Pancreas (tissue), 10 donors: ENCODE results near the gene COMMD3. TPM values are rescaled to one million over a fixed set of nuclear protein-coding genes. Genes with fewer than 3 reads are reported as not detected.
A peak's percentile ranks its signal among the peaks of the same experiment; 100 is the strongest.

Experiments used
- ATAC-seq, 4 donors: fragments of 200-7000 bp; cut with Tn5 transposase; one replicate each; pipeline versions ENCODE4 v1.8.0 to v1.9.1; 2020; ENCODE audit warnings: mild to moderate bottlenecking in 4 of 4, moderate library complexity in 4 of 4
- DNase-seq, 6 donors: peaks; one replicate each; pipeline ENCODE4 v3.0.0-alpha.2; 2020
- FAIRE-seq: peaks from 2 replicates; lab custom pipeline; 2012; peaks lifted over from hg19 to GRCh38; lab: Jason Lieb, UNC
- H3K27ac ChIP-seq, 4 donors: fragments of 200-600 bp; sonication (generic); 1 replicate in 3 of 4; 2 replicates in 1 of 4; pipeline versions ENCODE4 v1.5.0 to v1.8.0; 2020
- H3K27me3 ChIP-seq, 4 donors: fragments of 200-600 bp; one replicate each; pipeline ENCODE4 v1.8.0; 2021
- H3K36me3 ChIP-seq, 3 donors: fragments of 200-600 bp; sonication (generic) in 1 of 3; one replicate each; pipeline versions ENCODE4 v1.5.0 to v1.8.0; 2020 to 2021
- H3K4me1 ChIP-seq, 3 donors: fragments of 200-600 bp; one replicate each; pipeline ENCODE4 v1.8.0; 2021
- H3K4me3 ChIP-seq, 4 donors: fragments of 200-600 bp; sonication (generic) in 2 of 4; one replicate each; pipeline versions ENCODE4 v1.5.0 to v1.8.0; 2020 to 2021
- H3K9me3 ChIP-seq, 4 donors: fragments of 200-600 bp; one replicate each; pipeline ENCODE4 v1.8.0; 2021
- WGBS, 2 donors: extraction: QIAGEN DNeasy Blood & Tissue Kit; methylation state at CpG; one replicate each; pipeline ENCODE4 v1.1.7; 2013; 5-methylcytosine and 5-hydroxymethylcytosine counted together
- intact Hi-C, 3 donors: fragments of 100-400 bp; cut with DNase I; formaldehyde crosslinking; loops; one replicate each; pipeline versions ENCODE4 v1.11.1 to v1.14.2; 2022
- polyA plus RNA-seq, 2 donors: library from polyadenylated mRNA; stranded (reverse); fragments of 200-250 nt; gene quantifications; one replicate each; pipeline ENCODE4 v1.2.3, GENCODE V29; 2013
- total RNA-seq, 6 donors: library from RNA; stranded (reverse); fragmentation: NEBNext Ultra II Directional in 4 of 6; extraction: Animal tissue kit (Norgen Biotek cat#: 25700) in 4 of 6; gene quantifications; one replicate each; pipeline versions ENCODE4 v1.2.1 to v1.2.4, GENCODE V29; 2021 to 2023
- TF ChIP-seq, protein P1 (sequence below), 4 donors: fragments of 200-600 bp; sonication (generic) in 3 of 4; IDR thresholded peaks; one replicate each; pipeline versions ENCODE4 v1.5.0 to v1.8.0; 2021; ENCODE audit warnings: antibody characterized with exemption in 4 of 4
- donor health status: healthy with polysubstance abuse.
- donor health status: DM: no; HTN: no; CAD: no; lungs with moderate emphysema.
- donor health status: DM: no; HTN: no; CAD: no.
- donor health status: control.
- donor health status: control.
- donor health status: Bipolar disorder and iron deficiency.
- donor health status: DM: yes; HTN: yes; CAD: no.
- donor health status: DM: no; HTN: no; CAD: no.
- donor health status: DM: no; HTN: no; CAD: no.
- donor health status: DM: yes; HTN: yes; CAD: no.

COMMD3 gene
- total and polyA plus RNA-seq, 8 donors = 27.9 to 60.4 (median 38.7) TPM

GRCh38 chr10:22342421-22342820, 26.2 kb downstream of the COMMD3 start:
- TF ChIP-seq, protein P1, sequence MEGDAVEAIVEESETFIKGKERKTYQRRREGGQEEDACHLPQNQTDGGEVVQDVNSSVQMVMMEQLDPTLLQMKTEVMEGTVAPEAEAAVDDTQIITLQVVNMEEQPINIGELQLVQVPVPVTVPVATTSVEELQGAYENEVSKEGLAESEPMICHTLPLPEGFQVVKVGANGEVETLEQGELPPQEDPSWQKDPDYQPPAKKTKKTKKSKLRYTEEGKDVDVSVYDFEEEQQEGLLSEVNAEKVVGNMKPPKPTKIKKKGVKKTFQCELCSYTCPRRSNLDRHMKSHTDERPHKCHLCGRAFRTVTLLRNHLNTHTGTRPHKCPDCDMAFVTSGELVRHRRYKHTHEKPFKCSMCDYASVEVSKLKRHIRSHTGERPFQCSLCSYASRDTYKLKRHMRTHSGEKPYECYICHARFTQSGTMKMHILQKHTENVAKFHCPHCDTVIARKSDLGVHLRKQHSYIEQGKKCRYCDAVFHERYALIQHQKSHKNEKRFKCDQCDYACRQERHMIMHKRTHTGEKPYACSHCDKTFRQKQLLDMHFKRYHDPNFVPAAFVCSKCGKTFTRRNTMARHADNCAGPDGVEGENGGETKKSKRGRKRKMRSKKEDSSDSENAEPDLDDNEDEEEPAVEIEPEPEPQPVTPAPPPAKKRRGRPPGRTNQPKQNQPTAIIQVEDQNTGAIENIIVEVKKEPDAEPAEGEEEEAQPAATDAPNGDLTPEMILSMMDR (IDR thresholded peaks at IDR 0.05) = no peak
- FAIRE-seq (no peak), DNase-seq (no peak), ATAC-seq (no peak)
- Histone ChIP-seq H3K27ac (no peak overlapping the region), H3K36me3 (no peaks in the 10 kb centered on the region), H3K27me3 (peaks cover 3 to 77% (median 53%) of the 10 kb centered on the region in 4 donors), H3K4me3 (no peak overlapping the region), H3K4me1 (peaks cover 0 to 11% (median 4%) of the 10 kb centered on the region in 3 donors), H3K9me3 (no peaks in the 10 kb centered on the region)
- 49 to 53% methylated on average over 3 of the region's 3 CpGs for WGBS, 2 donors
- intact Hi-C loops = no loop called here

DNA sequence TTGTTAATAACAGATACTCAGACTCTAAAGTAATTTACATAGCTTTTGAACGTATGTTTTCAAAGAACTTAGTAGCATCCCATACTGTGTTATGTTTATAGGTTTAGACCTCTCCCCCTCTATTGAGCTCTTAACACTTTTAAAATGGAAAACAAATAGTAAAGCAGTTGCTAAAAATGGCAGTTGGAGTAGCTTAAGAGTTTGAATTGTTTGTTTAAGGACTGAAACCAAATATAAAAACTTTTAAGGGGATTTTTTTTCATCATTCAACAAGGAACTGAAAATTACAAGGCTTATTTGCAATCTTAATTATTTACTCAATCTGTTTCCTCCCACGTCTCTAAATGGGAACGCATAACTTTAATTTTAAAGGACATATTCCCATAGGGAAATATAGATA, 27.5 kb downstream of the COMMD3 start:
- FAIRE-seq (no peak), DNase-seq (no peak), ATAC-seq (no peak)
- Histone ChIP-seq H3K27me3 (peaks cover 0 to 74% (median 42%) of the 10 kb centered on the region in 4 donors), H3K4me1 (peaks cover 0 to 11% (median 4%) of the 10 kb centered on the region in 3 donors), H3K4me3 (no peak overlapping the region), H3K27ac (no peak overlapping the region), H3K9me3 (no peaks in the 10 kb centered on the region), H3K36me3 (no peaks in the 10 kb centered on the region)
- intact Hi-C loops = no loop called here
- WGBS, 2 donors = 12 to 15% methylated on average over 3 of the region's 3 CpGs
- TF ChIP-seq, protein P1 (IDR thresholded peaks at IDR 0.05) = no peak

- FAIRE-seq = no peak
- Histone ChIP-seq H3K4me3 (no peak overlapping the region), H3K4me1 (peaks cover 0 to 11% (median 4%) of the 10 kb centered on the region in 3 donors), H3K36me3 (no peaks in the 10 kb centered on the region), H3K27ac (no peak overlapping the region), H3K27me3 (peaks cover 0 to 69% (median 39%) of the 10 kb centered on the region in 4 donors), H3K9me3 (no peaks in the 10 kb centered on the region)
- intact Hi-C loops = no loop called here
- no peak for ATAC-seq
- WGBS, 2 donors = 49 to 58% methylated on average over 1 of the region's 1 CpG
- TF ChIP-seq, protein P1 (IDR thresholded peaks at IDR 0.05) = no peak
- DNase-seq = no peak
Measured at GRCh38 chr10:22344249-22344648, 28.1 kb downstream of the COMMD3 start.

DNA sequence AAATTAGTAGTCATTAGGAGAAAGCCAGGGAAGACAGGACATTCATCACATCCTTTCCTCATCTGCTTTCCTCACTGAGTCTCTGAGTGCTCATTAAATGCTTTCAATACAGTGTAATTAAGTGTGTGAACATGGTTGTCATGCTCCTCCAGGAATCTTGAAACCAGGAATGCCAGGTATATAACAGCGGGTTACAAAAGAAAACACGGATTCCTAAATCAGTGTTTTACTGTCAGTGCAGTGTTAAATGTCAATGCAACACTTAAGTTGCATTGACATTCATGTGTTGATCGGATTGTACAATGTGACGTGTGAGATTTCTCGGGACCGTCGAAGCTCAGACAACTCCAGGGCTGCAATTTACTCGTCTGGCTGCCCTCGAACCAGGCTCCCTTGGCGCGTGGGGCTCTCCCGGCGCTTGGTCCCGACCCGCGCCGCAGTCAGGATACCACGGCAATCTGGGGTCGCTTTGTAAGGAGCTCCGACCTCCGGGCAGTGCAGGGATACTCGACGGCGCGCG, 28.7 kb downstream of the COMMD3 start:
- ATAC-seq (no peak), FAIRE-seq (no peak), DNase-seq (no peak)
- no peak overlapping the region for H3K27ac ChIP-seq
- peaks cover 0 to 64% (median 38%) of the 10 kb centered on the region in 4 donors for H3K27me3 ChIP-seq
- TF ChIP-seq, protein P1 (IDR thresholded peaks at IDR 0.05) = no peak
- intact Hi-C loops = no loop called here
- no peaks in the 10 kb centered on the region for H3K36me3 ChIP-seq
- no peaks in the 10 kb centered on the region for H3K9me3 ChIP-seq
- peak overlapping the region in 1 of 4 donors; percentile 35 for H3K4me3 ChIP-seq
- peaks cover 0 to 5% (median under 1%) of the 10 kb centered on the region in 3 donors for H3K4me1 ChIP-seq
- 13 to 14% methylated on average over 26 of the region's 26 CpGs for WGBS, 2 donors
